B cell (primary cell): ENCODE results near the gene FBN1. TPM values are rescaled to one million over a fixed set of nuclear protein-coding genes. Genes with fewer than 3 reads are reported as not detected.

ENCODE experiments used
- ATAC-seq: fragments of 200-7000 bp; cut with Tn5 transposase; one replicate; pipeline ENCODE4 v1.10.0; 2021; ENCODE audit warnings: low read depth, mild to moderate bottlenecking, moderate number of reproducible peaks, moderate library complexity
- CTCF ChIA-PET: fragments of 350-600 bp; sonication (Branson Sonifier 250); formaldehyde crosslinking; loops from one replicate; lab custom pipeline; 2021; ENCODE audit warnings: antibody characterized with exemption, inconsistent platforms; lab: Charles Lee
- POLR2A ChIA-PET: fragments of 350-600 bp; sonication (Branson Sonifier 250); formaldehyde crosslinking; loops from one replicate; lab custom pipeline; 2021; ENCODE audit warnings: antibody characterized with exemption; lab: Charles Lee
- DNase-seq: peaks from one replicate; pipeline ENCODE4 v3.0.0; 2013
- H2AFZ ChIP-seq: 2 replicates; pipeline ENCODE4 v1.6.1; 2012; ENCODE audit warnings: mild to moderate bottlenecking, low read depth, low read length; ENCODE audit not compliant: insufficient read depth, poor library complexity, severe bottlenecking
- H3K27ac ChIP-seq, 2 donors: 1 replicate in 1 of 2; 2 replicates in 1 of 2; pipeline ENCODE4 v1.5.1; 2012 to 2013; ENCODE audit warnings: low read length in 2 of 2, mild to moderate bottlenecking in 2 of 2, moderate library complexity in 1 of 2
- H3K27me3 ChIP-seq, 4 experiments: fragments of 200-600 bp in 1 of 4; sonication (generic) in 1 of 4; replicated peaks in 1 of 4; 1 replicate in 2 of 4; 2 replicates in 2 of 4; pipeline versions ENCODE4 v1.6.1 to v1.7.0; 2013 to 2016; ENCODE audit warnings: low read length in 3 of 4, mild to moderate bottlenecking in 2 of 4, mixed read lengths in 1 of 4, moderate library complexity in 1 of 4; ENCODE audit not compliant: insufficient read depth in 4 of 4, control insufficient read depth in 3 of 4; ENCODE audit errors: control extremely low read depth in 1 of 4
- H3K36me3 ChIP-seq, 2 experiments: replicated peaks in 1 of 2; 1 replicate in 1 of 2; 2 replicates in 1 of 2; pipeline versions ENCODE4 v1.6.1 to v1.7.1; 2013; ENCODE audit warnings: low read length in 1 of 2; ENCODE audit not compliant: insufficient read depth in 2 of 2, control insufficient read depth in 1 of 2; ENCODE audit errors: control extremely low read depth in 1 of 2, extremely low read depth in 1 of 2
- H3K4me1 ChIP-seq, 2 donors: fragments of 200-600 bp in 1 of 2; sonication (generic) in 1 of 2; 1 replicate in 1 of 2; 2 replicates in 1 of 2; pipeline versions ENCODE4 v1.5.1 to v1.6.1; 2013 to 2017; ENCODE audit warnings: low read length in 2 of 2; ENCODE audit not compliant: control insufficient read depth in 2 of 2, insufficient read depth in 2 of 2
- H3K4me2 ChIP-seq: replicated peaks from 2 replicates; pipeline ENCODE3; 2012; ENCODE audit warnings: mild to moderate bottlenecking, low read depth, low read length; ENCODE audit not compliant: poor library complexity, severe bottlenecking
- H3K4me3 ChIP-seq, 5 experiments: fragments of 200-600 bp in 1 of 5; sonication (generic) in 1 of 5; 1 replicate in 3 of 5; 2 replicates in 2 of 5; pipeline versions ENCODE4 v1.5.1 to v1.7.0; 2011 to 2016; ENCODE audit warnings: low read length in 4 of 5, mild to moderate bottlenecking in 4 of 5, low read depth in 2 of 5, control low read depth in 1 of 5, moderate library complexity in 1 of 5; ENCODE audit not compliant: insufficient read depth in 1 of 5; ENCODE audit errors: control extremely low read depth in 1 of 5, extremely low read depth in 1 of 5
- H3K79me2 ChIP-seq: fragments of 200-600 bp; sonication (generic); one replicate; pipeline ENCODE4 v1.6.0; 2016; ENCODE audit warnings: low read length; ENCODE audit not compliant: control insufficient read depth, insufficient read depth
- H3K9ac ChIP-seq: fragments of 200-600 bp; sonication (generic); 2 replicates; pipeline ENCODE4 v1.6.1; 2017; ENCODE audit warnings: mild to moderate bottlenecking, low read length, moderate library complexity
- H3K9me3 ChIP-seq, 3 donors: one replicate each; pipeline versions ENCODE4 v1.6.1 to v1.7.1; 2013; ENCODE audit warnings: low read length in 2 of 3; ENCODE audit not compliant: control insufficient read depth in 2 of 3, insufficient read depth in 1 of 3; ENCODE audit errors: control extremely low read depth in 1 of 3
- H4K20me1 ChIP-seq: 2 replicates; pipeline ENCODE4 v1.6.0; 2012; ENCODE audit warnings: mild to moderate bottlenecking, low read length; ENCODE audit not compliant: insufficient read depth, control insufficient read depth, poor library complexity, severe bottlenecking
- H3K27ac Mint-ChIP-seq: one replicate; pipeline ENCODE4 v1.8.0; 2021; ENCODE audit warnings: mixed read lengths
- H3K27me3 Mint-ChIP-seq: one replicate; pipeline ENCODE4 v1.8.0; 2021; ENCODE audit warnings: mixed read lengths
- H3K4me1 Mint-ChIP-seq: one replicate; pipeline ENCODE4 v1.8.0; 2021; ENCODE audit warnings: mixed read lengths
- H3K4me3 Mint-ChIP-seq: one replicate; pipeline ENCODE4 v1.8.0; 2021; ENCODE audit warnings: mixed read lengths
- H3K9me3 Mint-ChIP-seq: one replicate; pipeline ENCODE4 v1.8.0; 2022; ENCODE audit warnings: mixed read lengths; ENCODE audit not compliant: insufficient read depth
- EZH2 ChIP-seq: IDR thresholded peaks from 2 replicates; pipeline ENCODE4 v1.6.1; 2012; ENCODE audit warnings: borderline replicate concordance, low read depth, mild to moderate bottlenecking, moderate library complexity, low read length; ENCODE audit not compliant: insufficient read depth, poor library complexity, severe bottlenecking
- WGBS: methylation state at CpG from one replicate; pipeline ENCODE4 v1.1.5; 2013; ENCODE audit warnings: missing lambda C conversion rate; ENCODE audit not compliant: insufficient coverage; 5-methylcytosine and 5-hydroxymethylcytosine counted together
- intact Hi-C: fragments of 100-400 bp; cut with micrococcal nuclease; formaldehyde crosslinking; loops from one replicate; pipeline ENCODE4 v1.10.0; 2022
- polyA plus RNA-seq: library from polyadenylated mRNA; depleted of rRNA; stranded (reverse); fragments of >200 nt; gene quantifications from 2 replicates; pipeline ENCODE4 v1.2.3, GENCODE V29; 2012
- total RNA-seq, 2 donors: library from RNA; stranded (reverse); fragments of 120-200 nt in 1 of 2; gene quantifications; 1 replicate in 1 of 2; 2 replicates in 1 of 2; pipeline versions ENCODE4 v1.2.3 to v1.2.4, GENCODE V29; 2013 to 2022
- TF ChIP-seq, protein P1 (sequence below): fragments of 200-600 bp; IDR thresholded peaks from one replicate; pipeline ENCODE4 v1.8.0; 2022; ENCODE audit warnings: antibody characterized with exemption, mild to moderate bottlenecking

Gene FBN1
- total and polyA plus RNA-seq, 2 donors (not counting 1 experiment from before 2014, with no cell fraction given): 0.15 to 0.25 TPM

DNA sequence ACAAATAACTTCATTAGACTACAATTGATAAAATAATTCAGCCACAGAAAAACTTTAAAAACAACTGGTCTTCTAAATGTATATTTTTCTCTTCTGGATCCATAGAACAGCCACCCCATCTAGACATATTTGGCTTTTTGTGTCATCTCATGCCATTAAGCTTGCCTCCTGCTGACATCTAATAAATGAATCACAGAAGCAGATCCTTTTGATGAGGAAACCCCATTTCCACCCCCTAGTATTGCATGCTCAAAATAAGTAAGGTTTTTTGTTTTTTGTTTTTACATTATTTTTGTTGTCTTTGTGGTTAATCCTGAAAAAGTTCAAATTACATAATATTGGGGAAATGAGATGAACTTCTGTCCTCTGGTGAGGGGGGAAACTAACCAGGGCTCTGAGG, 219.5 kb downstream of the FBN1 start:
- H3K27me3 Mint-ChIP-seq: no peaks in the 10 kb centered on the region
- no peaks in the 10 kb centered on the region for H3K36me3 ChIP-seq
- no peak for ATAC-seq
- H3K9me3 ChIP-seq: peaks cover 0 to 2% (median 0%) of the 10 kb centered on the region in 3 donors
- H4K20me1 ChIP-seq: no peaks in the 10 kb centered on the region
- no peak overlapping the region for H3K4me3 Mint-ChIP-seq
- no peak overlapping the region for H3K9ac ChIP-seq
- H3K27me3 ChIP-seq: no peaks in the 10 kb centered on the region
- DNase-seq: no peak
- CTCF ChIA-PET: no interaction called here
- no peak overlapping the region for H3K27ac Mint-ChIP-seq
- H3K27ac ChIP-seq: no peak overlapping the region
- no peaks in the 10 kb centered on the region for H3K4me1 Mint-ChIP-seq
- TF ChIP-seq, protein P1, sequence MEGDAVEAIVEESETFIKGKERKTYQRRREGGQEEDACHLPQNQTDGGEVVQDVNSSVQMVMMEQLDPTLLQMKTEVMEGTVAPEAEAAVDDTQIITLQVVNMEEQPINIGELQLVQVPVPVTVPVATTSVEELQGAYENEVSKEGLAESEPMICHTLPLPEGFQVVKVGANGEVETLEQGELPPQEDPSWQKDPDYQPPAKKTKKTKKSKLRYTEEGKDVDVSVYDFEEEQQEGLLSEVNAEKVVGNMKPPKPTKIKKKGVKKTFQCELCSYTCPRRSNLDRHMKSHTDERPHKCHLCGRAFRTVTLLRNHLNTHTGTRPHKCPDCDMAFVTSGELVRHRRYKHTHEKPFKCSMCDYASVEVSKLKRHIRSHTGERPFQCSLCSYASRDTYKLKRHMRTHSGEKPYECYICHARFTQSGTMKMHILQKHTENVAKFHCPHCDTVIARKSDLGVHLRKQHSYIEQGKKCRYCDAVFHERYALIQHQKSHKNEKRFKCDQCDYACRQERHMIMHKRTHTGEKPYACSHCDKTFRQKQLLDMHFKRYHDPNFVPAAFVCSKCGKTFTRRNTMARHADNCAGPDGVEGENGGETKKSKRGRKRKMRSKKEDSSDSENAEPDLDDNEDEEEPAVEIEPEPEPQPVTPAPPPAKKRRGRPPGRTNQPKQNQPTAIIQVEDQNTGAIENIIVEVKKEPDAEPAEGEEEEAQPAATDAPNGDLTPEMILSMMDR: no peak
- TF ChIP-seq EZH2: no peak
- no peak overlapping the region for H3K4me3 ChIP-seq
- no peaks in the 10 kb centered on the region for H3K4me1 ChIP-seq
- no peak overlapping the region for H2AFZ ChIP-seq
- intact Hi-C loops: no loop called here
- POLR2A ChIA-PET: no interaction called here
- H3K79me2 ChIP-seq: no peaks in the 10 kb centered on the region
- no peak overlapping the region for H3K4me2 ChIP-seq
- no peaks in the 10 kb centered on the region for H3K9me3 Mint-ChIP-seq

DNA sequence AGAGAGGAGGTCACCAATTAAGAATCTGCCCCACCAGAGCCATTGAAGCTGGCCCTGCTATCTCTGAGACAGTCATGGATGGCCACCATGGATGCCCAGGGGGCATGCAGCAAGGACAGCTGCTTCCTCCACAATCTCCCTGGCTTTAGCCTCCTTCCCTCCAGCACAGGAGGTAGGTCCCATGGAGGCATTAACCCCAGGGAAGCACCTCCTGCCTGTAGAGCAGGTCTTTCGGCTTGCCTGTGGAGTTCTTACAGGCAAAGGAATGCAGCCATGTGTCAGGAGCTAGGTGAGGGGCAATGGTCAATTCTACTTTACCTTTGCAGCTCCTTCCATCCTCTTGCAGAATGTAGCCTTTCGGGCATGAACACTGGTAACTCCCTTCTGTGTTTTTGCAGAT, 220.5 kb downstream of the FBN1 start:
- ATAC-seq (no peak), DNase-seq (no peak)
- POLR2A ChIA-PET: no interaction called here
- Histone ChIP-seq H4K20me1 (no peaks in the 10 kb centered on the region), H3K27ac (no peak overlapping the region), H3K4me3 (no peak overlapping the region), H3K79me2 (no peaks in the 10 kb centered on the region), H2AFZ (no peak overlapping the region), H3K4me1 (no peaks in the 10 kb centered on the region), H3K9ac (no peak overlapping the region), H3K4me2 (no peak overlapping the region), H3K36me3 (no peaks in the 10 kb centered on the region), H3K27me3 (no peaks in the 10 kb centered on the region), H3K9me3 (peaks cover 0 to 2% (median 0%) of the 10 kb centered on the region in 3 donors)
- intact Hi-C loops: no loop called here
- TF ChIP-seq, protein P1: no peak
- no peak for TF ChIP-seq EZH2
- H3K4me1 Mint-ChIP-seq: no peaks in the 10 kb centered on the region
- H3K27me3 Mint-ChIP-seq: no peaks in the 10 kb centered on the region
- H3K27ac Mint-ChIP-seq: no peak overlapping the region
- no peaks in the 10 kb centered on the region for H3K9me3 Mint-ChIP-seq
- CTCF ChIA-PET: no interaction called here
- H3K4me3 Mint-ChIP-seq: no peak overlapping the region
- WGBS: 100% methylated on average over 1 of the region's 2 CpGs
